NCI-H2029 treated with DMSO at 0.1 percent for 48 hours (cell line): Measurements from ENCODE around the gene TARS2.

ENCODE experiments used
- DNase-seq: peaks from one replicate; lab custom pipeline; 2025; lab: John Stamatoyannopoulos, UW

Gene TARS2, protein sequence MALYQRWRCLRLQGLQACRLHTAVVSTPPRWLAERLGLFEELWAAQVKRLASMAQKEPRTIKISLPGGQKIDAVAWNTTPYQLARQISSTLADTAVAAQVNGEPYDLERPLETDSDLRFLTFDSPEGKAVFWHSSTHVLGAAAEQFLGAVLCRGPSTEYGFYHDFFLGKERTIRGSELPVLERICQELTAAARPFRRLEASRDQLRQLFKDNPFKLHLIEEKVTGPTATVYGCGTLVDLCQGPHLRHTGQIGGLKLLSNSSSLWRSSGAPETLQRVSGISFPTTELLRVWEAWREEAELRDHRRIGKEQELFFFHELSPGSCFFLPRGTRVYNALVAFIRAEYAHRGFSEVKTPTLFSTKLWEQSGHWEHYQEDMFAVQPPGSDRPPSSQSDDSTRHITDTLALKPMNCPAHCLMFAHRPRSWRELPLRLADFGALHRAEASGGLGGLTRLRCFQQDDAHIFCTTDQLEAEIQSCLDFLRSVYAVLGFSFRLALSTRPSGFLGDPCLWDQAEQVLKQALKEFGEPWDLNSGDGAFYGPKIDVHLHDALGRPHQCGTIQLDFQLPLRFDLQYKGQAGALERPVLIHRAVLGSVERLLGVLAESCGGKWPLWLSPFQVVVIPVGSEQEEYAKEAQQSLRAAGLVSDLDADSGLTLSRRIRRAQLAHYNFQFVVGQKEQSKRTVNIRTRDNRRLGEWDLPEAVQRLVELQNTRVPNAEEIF

DNA sequence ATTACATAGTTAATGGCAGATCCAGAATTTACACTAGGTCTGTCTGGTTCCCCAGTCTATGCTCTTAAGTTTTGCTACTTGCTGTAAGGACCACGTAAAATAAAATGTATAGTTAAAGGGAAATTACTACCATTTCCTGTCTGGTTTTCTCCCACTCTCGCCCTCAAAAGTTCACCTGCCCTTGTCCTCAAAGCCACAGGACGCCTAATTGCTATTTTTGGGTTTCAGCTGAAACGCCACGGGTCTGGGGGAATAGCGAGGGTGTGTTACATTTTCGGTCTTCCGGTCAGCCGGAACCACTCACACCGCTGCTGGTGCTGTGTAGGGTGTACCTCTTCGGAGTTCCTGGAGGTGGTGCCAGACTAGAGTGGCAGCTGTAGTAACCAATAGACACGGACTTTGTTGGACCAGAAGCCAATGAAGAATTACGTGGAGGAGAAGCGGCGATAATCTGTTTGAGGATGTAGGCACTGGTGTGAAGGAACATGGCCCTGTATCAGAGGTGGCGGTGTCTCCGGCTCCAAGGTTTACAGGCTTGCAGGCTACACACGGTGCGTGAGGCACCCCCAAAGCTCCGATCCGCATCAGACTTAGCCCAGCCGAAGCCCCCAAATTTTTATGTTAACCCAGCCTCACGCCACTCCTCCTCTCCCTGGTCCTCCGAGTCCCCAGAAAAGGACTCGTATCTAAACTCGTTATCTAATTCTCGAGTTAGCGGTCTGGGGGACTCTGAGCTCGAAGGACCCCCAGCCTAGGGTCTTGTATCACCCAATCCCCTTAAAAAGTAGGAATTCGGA is at the start of gene TARS2:
TSS of gene TARS2 (plus strand) at position 454 of the 797 bp plus-strand sequence. CDS start at position 486, 32 bp downstream.
- DNase-seq: peak; percentile 96

DNA sequence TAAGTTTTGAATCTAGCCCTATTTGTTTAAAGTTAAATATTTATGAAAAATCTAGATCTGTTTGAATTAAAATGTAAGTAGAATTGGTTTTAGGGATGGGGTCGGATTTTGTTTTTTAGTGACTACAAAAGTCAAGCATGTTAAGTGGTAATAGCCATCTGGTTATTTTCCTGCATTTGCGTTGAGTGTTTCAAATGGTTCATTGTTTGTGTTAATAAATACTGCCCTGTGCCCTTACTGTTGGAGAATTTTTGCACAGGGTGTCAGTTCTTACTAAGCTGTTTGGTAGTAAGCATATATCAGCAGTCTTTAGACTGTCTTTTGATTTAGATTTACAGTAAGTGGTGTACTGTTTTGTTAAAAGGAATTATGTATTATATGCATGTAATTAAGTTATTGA is 46.1 kb upstream of the TARS2 start:
- no peak for DNase-seq

DNA sequence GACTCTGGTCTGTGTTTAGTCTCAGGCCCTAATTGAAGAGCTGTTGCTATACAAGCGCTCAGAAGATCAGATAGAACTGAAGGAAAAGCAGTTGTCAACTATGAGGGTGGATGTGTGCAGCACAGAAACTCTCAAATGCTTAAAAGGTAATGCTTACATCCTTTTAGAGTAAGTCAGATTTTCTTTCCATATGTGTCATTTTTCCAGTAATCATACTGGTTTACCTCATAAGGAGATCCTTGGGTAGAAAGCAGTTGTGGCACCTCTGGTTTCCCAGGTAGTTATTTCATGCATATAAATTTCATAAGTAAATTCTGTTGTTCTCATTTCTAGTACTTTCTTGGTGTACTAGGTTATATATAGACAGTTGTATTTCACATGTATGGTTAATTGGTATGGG is 43.0 kb upstream of the TARS2 start:
- no peak for DNase-seq

DNA sequence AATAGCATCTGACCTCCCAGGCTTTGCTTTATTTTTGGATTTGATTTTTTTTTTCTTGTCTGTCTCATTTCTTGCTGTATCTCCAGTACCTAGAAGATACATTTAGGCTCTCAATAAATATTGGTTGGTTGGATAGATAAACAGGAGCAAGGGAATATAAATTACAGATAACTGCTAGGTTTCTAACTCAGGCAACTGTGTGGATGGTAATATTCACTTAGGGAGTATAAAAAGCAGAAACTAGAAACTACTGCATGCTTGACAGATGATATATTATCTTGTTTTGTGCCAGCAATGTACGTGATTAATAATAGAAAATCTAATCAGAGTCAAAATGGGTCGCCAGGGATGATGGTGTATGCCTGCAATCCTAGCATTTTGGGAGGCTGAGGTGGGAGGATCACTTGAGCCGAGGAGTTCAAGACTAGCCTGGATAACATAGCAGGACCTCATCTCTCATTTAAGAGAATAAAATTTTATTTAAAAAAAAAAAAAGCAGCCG is 31.0 kb upstream of the TARS2 start:
- DNase-seq: no peak

DNA sequence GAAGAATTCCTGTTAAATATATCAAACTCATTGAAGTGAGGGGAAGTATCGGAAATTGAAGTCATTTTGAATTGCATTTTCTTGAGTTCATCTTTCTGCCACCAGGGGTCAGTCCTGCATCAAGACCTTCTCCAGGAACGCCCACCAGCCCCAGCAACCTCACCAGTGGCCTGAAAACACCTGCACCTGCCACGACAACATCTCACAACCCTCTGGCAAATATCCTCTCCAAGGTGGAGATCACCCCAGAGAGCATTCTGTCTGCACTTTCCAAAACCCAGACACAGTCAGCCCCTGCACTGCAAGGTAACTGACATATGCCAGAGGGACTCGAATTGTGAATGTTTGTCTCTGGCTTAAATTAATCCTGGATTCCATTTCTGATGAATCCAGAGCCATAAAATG is 22.8 kb upstream of the TARS2 start:
- peak; percentile 47 for DNase-seq

DNA sequence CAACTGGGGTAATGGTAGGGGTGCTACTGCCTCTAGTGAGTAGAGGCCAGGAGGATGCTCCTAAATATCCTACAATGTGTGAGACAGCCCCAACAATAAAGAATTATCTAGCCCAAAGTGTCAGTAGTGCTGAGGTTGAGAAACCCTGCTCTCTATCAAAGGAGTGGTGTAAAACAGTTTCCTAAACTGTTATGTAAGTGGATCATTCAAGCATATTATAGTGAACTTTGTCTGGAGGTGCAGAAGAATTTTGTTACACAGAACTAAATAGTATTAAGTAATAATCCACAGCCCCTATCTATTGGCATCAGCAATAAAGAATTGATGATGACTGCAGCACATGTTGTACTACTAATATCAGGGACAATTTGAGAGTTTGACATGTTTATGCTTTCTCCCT is 20.3 kb upstream of the TARS2 start:
- no peak for DNase-seq

DNA sequence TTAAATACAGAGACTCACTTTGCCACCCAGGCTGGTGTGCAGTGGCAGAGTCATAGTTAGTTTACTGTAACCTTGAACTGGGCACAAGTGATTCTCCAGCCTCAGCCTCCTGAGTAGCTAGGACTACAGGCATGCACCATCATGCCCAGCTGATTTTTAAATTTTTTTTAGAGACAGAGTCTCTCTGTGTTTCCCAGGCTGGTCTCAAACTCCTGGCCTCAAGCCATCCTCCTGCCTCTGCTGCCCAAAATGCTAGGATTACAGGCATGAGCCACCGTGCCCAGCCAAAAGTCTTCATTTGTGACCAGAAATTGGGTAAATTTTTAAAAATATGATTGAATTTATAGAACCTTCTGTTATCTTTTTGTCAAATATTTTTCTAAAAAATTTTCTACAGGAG is 17.9 kb upstream of the TARS2 start:
- no peak for DNase-seq

DNA sequence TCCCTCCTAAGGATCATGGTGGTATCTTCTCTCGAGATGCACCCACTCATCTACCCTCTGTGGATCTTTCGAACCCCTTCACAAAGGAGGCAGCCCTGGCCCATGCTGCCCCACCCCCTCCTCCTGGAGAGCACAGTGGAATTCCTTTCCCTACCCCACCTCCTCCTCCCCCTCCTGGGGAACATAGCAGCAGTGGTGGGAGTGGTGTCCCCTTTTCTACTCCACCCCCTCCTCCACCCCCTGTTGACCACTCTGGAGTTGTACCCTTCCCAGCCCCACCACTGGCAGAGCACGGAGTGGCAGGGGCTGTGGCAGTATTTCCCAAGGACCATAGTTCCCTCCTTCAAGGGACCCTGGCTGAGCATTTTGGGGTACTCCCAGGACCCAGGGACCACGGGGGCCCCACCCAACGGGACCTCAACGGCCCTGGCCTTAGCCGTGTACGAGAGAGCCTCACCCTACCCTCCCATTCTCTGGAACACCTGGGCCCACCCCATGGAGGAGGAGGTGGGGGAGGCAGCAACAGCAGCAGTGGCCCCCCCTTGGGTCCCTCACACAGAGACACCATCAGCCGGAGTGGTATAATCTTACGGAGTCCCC is 14.5 kb upstream of the TARS2 start:
- DNase-seq: no peak

DNA sequence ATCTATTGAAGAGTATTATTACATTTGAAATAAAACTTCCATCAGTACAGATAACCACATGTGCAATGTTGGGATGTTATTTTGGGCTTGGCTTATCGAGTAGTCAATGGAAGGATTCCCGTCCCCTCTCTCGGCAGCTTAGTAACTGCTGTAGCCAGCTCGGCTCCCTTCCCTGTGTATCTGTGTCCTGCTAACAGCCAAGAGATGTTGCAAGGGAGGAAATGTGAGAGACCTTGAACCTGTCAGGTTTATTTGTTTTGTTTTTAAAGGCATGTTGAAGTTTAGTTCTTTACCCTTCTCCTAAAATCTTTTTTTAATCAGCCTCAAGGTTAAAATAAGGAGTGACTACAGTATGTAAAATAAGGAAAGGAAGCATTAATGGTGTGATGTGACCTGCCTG is 13.6 kb upstream of the TARS2 start:
- DNase-seq: no peak

DNA sequence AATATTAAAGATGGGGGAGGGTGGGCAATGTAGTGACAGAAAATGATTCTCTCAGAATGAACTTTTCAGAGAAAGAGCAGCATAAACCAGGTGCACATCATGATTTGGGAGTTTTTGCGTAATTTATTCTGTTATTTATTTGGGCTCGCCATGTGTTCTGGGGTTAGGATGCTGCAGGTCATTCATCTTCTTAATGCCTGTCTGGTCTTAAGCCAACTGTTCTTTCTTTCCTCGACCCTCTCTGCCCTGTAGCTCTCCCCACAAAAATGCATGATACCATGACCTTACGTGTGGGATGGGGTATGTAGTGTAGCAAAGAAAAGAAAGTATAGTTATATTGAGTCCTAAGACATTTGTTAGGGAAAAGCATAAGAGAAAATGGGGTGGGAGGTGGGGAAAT is 12.3 kb upstream of the TARS2 start:
- DNase-seq: no peak

DNA sequence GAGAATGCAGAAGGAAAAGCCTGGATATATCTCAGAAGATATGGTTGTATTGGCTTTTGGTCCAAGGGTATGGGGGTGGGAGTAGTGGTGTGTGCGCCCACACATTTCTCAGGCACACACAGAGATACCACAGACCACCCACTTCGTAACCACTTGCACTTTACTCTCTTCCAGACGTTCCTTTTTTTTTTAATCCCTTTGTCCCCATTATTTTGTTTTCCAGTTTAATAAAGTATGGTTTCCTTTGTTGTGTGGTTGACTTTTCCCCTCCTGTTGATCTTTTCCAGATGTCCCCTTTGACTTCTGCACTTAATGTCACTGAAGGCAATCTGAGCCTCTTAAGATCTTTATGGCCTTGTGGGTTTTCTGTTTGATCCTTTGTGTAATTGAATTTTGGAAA is 10.5 kb upstream of the TARS2 start:
- DNase-seq: no peak

DNA sequence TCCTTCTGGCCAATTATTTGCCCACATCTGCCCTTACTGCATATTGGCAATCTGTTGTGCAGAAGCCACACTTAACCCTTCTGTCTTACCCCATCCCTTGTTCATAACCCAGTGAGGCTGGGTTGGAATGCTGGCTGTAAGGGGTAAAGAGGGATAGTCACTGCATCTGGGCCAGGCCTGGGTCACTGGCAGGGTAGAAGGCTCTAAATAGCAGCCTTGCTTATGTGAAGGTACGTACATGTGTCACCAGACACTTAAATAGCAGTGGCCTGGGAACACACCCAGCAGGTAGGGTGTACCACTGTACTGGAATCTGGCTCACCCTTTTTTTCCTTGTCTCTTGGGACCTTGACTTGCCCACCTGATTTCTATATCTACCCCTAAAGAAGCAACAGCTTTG is 9.9 kb upstream of the TARS2 start:
- DNase-seq: no peak

DNA sequence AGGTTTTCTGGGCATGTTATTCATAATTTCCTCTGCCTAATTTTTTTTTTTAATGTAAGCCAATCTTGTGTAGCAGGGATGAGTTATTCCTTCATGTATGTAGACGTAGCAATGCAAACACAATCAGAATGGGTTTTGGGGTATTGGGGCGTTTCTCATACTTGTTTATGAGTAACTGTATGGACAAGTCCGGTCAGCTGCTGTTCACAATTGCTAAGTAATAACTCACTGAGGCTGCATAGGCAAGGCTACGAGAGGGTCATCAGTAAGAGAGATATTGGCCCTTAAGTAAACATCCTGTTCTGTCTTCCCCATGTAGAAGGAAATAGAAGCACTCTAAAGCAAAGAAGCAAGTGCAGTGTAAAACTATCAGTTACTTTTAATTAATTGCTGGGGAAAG is 9.5 kb upstream of the TARS2 start:
- no peak for DNase-seq

DNA sequence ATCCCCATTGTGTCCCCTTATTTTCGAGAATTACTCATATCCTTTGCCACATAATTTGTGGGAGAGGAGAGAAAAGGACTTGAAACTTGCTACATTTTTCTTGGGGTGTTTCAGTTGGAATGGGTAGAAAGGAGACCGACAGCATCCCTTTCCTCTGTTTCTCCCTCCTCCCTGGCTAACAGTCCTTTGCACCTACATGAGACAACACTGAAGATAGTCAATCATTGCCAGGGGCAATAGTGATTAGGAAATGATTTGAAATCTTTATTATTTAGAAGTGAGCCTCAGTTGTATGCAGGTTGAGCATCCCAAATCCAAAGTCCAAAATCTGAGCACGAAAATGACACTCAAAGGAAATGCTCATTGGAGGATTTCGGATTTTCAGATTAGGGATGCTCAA is 7.8 kb upstream of the TARS2 start:
- DNase-seq: no peak

DNA sequence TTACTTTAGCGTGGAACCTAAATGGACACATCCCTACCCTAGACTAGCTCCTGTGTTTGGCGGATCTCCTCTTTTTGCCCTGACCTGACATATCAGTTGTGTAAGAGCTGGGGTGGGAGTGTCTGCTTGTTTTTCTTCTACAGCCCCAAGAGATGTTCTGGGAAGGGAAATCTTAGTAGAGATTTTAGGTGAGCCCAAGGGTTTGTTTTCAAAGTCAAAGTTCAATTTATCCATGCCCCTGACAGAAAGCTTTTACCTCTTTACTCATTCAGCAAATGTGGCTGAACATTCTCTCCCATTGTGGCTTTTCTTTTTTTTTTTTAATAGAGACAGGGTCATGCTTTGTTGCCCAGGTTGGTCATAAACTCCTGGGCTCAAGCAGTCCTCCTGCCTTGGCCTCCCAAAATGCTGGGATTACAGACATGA is 7.3 kb upstream of the TARS2 start:
- DNase-seq: no peak

DNA sequence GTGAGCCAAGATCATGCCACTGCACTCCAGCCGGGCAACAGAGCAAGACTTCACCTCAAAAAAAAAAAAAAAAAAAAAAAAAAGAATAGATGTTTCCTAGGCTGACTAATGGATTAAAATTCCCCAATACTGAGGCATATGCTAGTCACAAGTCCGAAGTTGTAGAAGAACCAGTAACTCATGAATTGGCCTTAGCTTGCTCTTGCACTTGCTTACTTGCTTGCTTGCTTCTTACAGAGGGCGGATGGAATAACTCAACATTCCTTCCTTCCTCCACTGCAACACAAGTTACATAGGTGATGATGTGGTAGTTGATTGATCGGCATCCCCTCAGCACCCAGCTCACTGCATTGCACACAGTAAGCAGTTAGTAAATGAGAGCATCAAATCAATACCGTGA is 2.8 kb upstream of the TARS2 start:
- no peak for DNase-seq

DNA sequence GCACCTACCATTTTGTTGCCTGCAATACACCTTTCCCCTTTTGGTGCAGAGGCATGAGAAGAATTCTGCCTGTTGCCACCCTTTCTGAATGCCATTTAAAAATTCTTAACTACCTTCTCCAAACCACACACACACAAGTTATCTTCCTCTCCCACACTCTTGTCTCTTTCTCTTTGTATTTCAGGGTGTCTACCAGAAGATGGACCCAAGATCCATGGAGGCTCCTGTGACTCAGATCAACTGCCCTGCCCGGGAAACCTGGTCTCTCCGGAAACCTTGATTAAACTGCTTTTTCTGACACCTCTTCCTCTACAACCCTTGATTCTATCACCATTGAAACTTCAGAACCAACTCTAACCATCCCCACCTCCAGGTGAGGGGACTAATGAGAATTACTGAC is 2.4 kb upstream of the TARS2 start:
- DNase-seq: no peak

DNA sequence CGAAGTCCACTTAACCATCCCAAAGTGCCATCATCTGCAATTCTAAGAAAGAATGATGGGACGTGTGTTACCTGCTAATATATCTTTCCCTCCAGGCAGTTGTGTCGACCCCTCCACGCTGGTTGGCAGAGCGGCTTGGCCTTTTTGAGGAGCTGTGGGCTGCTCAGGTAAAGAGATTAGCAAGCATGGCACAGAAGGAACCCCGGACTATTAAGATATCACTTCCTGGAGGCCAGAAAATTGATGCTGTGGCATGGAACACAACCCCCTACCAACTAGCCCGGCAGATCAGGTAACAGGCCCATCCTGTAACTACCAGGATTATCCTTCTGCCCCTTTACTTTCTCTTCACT is 520 bp downstream of the TARS2 start:
- no peak for DNase-seq

DNA sequence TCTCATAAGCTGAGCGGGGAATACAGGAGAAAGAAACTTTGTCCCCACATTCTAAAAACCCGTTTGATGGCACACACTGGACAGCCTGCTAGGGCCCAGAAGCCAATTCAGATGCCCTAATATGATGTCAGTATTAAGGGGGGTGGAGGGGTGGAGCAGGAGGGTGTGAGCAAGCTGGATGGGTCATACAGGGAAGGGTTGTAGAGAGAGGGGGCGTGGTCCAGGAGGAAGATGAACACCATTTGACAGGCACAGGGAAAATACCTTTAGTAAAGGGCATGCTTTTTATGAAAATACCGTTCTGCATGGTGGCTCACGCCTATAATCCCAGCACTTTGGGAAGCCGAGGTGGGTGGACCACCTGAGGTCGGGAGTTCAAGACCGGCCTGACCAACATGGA is 6.0 kb downstream of the TARS2 start:
- DNase-seq: no peak

DNA sequence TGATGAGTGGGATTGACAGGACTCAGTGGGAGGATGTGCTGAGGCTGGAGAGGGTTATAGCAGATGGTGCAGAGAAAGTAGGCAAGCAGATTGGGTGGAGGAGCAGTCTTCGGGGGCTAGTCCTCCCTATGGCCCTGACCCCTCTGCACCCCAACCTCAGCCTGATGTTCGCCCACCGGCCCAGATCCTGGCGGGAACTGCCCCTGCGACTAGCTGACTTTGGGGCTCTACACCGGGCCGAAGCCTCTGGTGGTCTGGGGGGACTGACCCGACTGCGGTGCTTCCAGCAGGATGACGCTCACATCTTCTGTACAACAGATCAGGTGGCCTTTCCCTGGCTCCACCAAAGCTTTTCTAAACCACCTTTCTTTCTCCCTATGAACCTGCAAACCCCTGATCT is 11.1 kb downstream of the TARS2 start:
- no peak for DNase-seq

DNA sequence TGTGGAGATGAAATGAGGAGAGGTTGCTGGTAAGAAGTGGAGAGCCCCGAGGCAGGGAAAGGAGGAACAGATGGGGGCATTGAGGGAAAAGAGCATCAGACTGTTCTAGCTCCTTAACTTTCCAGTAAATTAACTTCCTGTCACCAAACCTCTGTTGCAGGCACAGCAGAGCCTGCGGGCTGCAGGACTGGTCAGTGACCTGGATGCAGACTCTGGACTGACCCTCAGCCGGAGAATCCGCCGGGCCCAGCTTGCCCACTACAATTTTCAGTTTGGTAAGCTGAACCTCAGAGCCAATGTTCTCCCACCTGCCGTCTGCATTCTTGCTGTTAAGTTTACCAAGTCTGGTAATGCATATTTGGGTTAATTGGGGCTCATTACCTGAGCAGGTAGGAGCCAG is 18.2 kb downstream of the TARS2 start:
- no peak for DNase-seq
